Stimulated activated CD8-positive, alpha-beta memory T cell treated with anti-CD3 and anti-CD28 coated beads, Interleukin-2, amount 100 ng/mL, for 1 hour (primary cell): ENCODE results near the gene KLK15.
"Not testable (repeated sequence)": the region's sequence is repeated elsewhere in the genome, so short reads cannot be mapped to it uniquely, and the experiment has no call there.

Experiments
- DNase-seq, 2 donors: peaks; one replicate each; pipeline ENCODE4 v3.0.0-alpha.2; 2020; ENCODE audit warnings: low read depth in 2 of 2

The KLK15 gene

DNA sequence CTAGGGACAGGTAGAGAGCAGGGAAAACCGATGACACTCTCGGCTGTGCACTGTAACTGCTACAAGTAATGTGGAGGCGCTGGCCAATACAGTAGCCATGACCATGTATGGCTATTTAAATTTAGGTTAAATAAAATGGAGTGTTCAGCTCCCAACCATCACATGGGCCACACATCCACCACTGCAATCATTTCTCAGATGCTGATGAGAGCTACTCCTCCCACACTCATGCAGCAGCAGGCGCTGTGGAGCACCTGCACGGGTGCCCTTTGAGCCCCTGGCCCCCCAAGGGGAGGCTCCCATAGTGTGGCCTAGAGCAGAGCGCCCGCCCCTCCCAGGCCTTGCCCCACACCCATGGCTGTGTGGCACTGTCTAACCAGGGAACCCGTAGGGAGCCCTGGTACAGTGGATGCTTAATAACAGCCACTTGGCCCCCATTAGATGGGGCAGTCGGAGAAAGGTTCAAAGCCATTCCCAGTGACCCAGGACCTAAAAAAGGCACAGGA, 37.2 kb downstream of the KLK15 start:
- DNase-seq: no peak

- no peak for DNase-seq
These were observed 37.7 kb downstream of the KLK15 start for GRCh38 chr19:50795664-50796073.

- DNase-seq: no peak
These were observed 38.3 kb downstream of the KLK15 start for GRCh38 chr19:50794876-50795663.

GRCh38 chr19:50794074-50794875, 39.1 kb downstream of the KLK15 start:
- no peak for DNase-seq

DNA sequence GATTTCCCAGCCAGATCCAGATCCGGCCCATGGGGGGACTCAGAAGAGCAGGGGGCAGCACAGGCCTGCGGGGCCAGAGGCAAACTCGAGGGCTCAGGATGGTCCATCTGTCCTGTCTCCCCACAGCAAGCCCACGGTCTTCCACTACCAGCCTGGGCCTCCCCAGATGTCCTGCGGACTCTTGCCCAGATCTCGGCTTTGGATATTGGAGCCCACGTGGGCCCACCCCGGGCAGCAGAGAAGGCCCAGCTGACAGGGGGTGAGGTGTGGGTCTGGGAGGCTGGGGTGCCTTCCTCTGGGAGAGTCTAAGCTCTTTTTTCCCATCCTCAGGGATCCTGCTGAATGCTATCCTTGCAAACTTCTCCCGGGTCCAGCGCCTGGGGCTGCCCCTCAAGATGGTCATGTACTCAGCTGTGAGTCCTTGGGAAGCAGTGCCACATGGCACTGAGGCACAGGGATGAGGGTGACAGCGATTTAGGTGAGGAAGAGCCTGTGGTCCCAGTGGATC, 39.8 kb downstream of the KLK15 start:
- no peak for DNase-seq

DNA sequence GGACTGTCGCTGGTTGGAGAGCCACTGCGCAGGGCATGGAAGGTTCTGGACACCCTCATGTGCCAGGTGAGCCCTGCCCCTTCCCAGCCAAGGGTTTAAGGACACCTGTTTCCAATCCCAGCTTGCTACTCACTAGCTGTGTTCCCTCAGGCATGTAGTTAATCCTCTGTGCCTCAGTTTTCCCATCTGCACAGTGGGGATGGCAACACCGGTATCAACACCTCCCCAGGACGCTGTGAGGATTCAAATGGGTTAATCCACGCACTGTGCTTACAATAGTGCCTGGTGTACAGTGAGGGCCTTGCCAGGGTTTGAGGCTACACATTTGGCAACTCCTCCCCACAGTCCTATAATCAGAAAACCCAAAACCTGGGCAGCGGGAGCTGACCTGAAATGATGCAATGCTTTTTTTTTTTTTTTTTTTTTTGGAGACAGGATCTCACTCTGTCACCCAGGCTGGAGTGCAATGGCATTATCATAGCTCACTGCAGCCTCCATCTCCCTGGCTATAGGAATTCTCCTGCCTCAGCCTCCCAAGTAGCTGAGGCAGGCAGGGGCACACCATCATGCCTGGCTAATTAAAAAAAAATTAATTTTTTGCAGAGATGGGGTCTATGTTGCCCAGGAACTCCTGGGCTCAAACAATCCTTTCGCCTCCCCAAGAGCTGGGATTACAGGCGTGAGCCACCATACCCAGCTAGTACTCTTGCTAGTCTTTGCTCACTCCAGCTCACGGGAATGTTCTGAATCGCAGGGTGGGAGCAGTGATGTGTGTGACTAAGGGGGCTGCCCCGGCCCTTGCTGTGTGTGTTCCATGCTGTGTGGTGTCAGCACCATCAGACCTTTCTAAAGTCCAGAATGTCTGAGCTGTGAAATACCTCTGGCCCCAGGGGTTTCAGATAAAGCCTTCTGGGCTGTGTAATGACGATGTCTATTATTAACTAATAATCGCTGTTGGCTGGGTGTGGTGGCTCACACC, 40.8 kb downstream of the KLK15 start:
- DNase-seq: no peak

DNA sequence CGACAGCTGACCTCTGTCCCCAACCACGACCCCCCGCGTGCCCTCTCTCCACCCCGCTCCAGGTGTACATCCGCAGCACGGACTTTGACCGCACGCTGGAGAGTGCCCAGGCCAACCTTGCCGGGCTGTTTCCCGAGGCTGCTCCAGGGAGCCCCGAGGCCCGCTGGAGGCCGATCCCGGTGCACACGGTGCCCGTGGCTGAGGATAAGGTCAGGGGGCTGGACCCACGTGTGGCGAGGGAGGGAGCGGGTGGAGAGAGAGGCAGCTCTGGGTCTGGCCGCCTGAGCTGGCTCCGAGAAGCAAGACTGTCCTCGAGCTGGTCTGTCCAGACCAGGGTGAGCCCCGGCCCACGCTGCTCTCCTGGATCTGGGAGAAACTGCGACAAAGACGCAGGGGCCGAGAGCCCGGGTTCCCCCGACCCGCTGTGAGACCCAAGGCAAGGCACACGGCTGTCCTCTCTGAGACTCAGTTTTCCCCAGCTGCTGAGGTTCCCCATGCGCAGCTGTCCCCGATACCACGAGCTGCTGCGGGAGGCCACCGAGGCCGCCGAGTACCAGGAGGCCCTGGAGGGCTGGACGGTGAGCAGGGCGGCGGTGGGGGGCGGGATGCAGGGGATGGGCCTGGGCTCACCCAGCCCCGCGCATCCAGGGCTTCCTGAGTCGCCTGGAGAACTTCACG, 41.6 kb downstream of the KLK15 start:
- DNase-seq: no peak

GRCh38 chr19:50790922-50791467, 42.4 kb downstream of the KLK15 start:
- no peak for DNase-seq

DNA sequence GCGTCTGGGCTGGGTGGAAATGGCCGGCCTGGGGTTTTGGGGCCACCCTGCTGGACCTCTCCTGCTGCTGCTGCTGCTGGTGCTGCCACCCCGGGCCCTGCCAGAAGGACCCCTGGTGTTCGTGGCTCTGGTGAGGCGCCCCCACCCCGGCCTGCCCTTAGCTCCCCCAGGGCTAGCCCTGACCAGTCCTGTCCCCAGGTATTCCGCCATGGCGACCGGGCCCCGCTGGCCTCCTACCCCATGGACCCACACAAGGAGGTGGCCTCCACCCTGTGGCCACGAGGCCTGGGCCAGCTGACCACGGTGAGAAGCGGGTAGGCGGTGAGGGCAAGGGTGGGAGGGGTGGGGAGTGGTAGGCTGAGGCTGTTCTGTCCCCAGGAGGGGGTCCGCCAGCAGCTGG, 43.0 kb downstream of the KLK15 start, which contains the start of gene ACP4:
TSS of gene ACP4 (plus strand) at position 20 of the 400 bp plus-strand sequence. CDS start at position 20, 0 bp downstream.
- DNase-seq: no peak

GRCh38 chr19:50785329-50785728, 48.0 kb downstream of the KLK15 start:
- DNase-seq: no peak

GRCh38 chr19:50784710-50785109, 48.7 kb downstream of the KLK15 start:
- no peak for DNase-seq

GRCh38 chr19:50783848-50784152, 49.6 kb downstream of the KLK15 start:
- not testable (repeated sequence) for DNase-seq

DNA sequence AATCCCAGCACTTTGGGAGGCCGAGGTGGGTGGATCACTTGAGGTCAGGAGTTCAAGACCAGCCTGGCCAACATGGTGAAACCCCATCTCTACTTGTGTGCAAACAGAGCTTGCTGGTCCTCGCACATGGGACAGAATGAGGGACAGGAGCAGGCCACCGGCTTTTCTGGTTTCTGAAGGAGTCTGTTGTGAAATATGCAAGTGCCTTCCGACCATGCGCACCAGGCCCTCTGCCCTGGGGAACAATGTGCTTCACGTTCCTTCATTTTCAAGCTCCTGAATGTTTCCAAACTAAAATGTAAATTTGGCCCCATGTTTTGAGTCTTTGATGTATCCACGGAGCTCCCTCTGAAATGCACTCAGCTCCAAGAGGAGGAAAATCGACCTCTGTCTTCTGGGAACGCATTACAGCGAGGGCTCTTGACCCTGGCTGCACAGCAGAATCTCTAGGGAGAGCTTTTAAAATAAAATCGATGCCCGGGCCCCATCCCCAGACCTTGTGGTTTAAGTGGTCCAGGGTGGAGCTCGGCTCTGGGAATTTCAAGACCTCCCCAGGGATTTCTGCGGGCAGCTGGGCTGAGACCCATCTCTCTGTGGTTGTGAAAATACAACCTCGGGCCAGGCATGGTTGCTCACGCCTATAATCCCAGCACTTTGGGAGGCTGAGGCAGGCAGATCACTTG, 52.5 kb downstream of the KLK15 start:
- DNase-seq: no peak

DNA sequence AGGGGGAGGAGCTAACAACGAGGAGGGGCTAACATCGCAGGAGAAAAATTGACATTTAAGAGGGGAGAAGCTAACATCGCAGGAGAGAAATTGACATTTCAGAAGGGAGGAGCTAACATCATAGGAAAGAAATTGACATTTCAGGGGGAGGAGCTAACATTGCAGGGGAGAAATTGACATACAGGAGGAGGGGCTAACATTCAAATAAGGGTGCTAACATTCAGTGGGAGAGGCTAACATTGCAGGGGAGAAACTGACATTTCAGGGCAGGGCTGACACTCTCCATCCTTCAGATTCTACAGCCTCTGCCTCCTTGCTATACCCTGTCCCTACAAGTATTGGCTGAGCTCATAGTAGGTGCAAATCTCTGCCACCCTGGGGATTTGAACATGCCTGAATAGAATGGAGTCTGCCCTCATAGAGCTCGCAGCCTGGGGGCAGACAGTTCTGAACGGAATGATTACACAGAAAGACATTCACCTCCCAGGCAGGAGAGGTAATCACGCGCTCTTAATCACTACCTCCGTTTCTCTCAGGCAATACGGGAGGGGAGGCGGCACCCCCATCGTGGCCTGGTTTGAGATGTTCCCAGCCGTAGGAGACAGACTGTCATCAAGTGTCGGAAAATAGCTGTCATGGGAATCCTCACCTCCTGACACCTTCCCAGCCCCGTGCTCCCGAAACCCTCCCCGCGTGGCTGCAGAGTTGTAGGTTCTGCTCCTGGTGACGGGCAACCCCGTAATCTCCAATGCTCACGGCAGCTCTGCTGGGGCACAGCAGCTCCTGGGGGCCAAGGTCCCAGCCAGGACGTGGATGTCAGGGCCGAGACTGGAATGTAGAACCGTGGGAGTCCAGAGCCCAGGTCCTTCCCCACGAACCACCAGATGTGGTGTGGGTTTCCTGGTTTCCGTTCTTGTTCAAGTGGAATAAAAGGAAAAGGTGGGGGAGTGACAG, 53.6 kb downstream of the KLK15 start:
- DNase-seq: no peak

GRCh38 chr19:50778906-50779430, 54.4 kb downstream of the KLK15 start:
- no peak for DNase-seq

DNA sequence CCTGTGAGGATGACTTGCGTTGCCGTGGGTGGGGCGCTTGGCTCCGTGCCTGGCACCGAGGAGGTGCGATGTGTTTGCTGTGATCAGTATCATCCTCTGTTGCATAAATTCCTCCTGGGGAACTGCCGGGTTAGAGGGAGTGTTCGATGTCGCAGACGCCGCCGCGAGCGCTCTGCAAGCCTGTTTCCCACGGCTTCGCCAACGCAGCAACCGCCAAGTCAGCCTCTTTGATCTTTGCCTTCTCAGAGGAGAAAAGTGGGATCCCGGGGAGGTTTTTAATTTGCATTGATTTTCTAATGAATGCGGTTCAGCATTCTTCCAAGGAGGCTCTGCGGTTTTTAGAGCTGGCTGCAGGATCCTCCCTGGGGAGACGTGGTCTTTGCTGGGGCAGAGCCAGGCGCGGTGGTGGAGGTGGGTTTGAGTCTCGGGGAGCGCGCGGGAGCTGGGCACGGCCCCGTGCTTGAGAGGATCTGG, 55.5 kb downstream of the KLK15 start:
- DNase-seq: no peak

GRCh38 chr19:50777261-50777660, 56.1 kb downstream of the KLK15 start:
- DNase-seq: no peak

DNA sequence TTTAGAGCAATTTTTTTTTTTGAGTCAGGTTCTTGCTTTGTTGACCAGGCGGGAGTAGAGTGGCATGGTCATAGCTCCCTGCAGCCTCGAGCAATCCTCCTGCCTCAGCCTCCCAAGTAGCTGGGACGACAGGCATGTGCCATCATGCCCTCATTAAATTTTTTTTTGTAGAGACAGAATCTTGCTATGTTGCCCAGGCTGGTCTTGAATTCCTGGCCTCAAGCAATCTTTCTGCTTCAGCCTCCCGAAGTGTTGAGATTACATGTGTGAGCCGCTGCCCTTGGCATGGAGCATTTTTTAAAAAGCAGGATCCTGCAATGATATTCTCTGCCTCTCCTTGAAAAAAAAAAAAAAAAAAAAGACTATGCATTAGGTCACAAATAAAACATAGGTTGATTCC, 57.2 kb downstream of the KLK15 start:
- no peak for DNase-seq
